HL-60 (cell line): ENCODE data around the gene CTBP2.

Experiments used
- CTCF ChIP-seq: IDR thresholded peaks from one replicate; pipeline ENCODE4 v1.5.1; 2011; ENCODE audit warnings: low read length, control low read depth, inconsistent platforms; ENCODE audit not compliant: insufficient read depth
- POLR2AphosphoS5 ChIP-seq: IDR thresholded peaks from 2 replicates; pipeline ENCODE4 v1.6.1; 2012; ENCODE audit warnings: low read depth

GRCh38 chr10:125134916-125135770 is 25.2 kb downstream of the CTBP2 start:
- TF ChIP-seq CTCF (no peak), POLR2AphosphoS5 (no peak)
